IMR-90 (cell line): ENCODE data around the gene GADL1.

Experiments used
- CHD1 ChIP-seq: IDR thresholded peaks from 2 replicates; pipeline ENCODE4 v1.6.1; 2012; ENCODE audit warnings: low read depth, low read length, improper control_type of control experiment
- CTCF ChIP-seq: conservative IDR thresholded peaks from 2 replicates; pipeline ENCODE4 v1.5.1; 2012; ENCODE audit warnings: mild to moderate bottlenecking, low read depth, low read length, improper control_type of control experiment
- RFX5 ChIP-seq: IDR thresholded peaks from 2 replicates; pipeline ENCODE4 v1.8.0; 2012; ENCODE audit warnings: low read depth, mild to moderate bottlenecking, low read length, moderate library complexity

- TF ChIP-seq CHD1 (no peak), RFX5 (no peak), CTCF (no peak)
Measured at GRCh38 chr3:30691249-30691880, 203.1 kb downstream of the GADL1 start.
